ENCODE measurements around the gene ATP2B3.

DNA sequence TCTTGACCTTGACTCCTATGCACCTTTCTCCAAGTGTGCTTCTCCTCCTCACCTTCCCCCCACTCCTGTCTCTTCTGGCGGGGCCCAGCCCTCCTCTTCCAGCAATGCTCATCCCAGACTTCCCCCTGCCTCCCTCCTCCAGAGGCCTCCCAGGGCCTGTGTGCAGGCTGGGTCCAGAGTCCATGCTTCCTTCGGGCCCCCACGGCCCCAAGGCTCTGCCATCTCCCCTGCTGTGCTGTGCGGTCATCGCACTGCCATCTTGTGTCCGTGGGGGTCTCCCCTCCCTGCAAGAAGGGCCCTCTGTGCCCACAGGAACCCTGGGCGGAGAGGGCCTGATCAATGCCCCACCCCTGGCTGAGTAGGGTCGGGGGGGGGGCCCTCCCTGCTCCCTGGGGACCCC lies 27.3 kb downstream of the ATP2B3 start:
- TF ChIP-seq, protein P1, sequence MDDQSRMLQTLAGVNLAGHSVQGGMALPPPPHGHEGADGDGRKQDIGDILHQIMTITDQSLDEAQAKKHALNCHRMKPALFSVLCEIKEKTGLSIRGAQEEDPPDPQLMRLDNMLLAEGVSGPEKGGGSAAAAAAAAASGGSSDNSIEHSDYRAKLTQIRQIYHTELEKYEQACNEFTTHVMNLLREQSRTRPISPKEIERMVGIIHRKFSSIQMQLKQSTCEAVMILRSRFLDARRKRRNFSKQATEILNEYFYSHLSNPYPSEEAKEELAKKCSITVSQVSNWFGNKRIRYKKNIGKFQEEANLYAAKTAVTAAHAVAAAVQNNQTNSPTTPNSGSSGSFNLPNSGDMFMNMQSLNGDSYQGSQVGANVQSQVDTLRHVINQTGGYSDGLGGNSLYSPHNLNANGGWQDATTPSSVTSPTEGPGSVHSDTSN (IDR thresholded peaks at IDR 0.05; ENCODE audit: insufficient replicate concordance, low read depth, low read length): no peak
- no peak for TF ChIP-seq EGR1 (IDR thresholded peaks at IDR 0.05; ENCODE audit: borderline replicate concordance in 1 of 2, low read depth in 2 of 2, low read length in 2 of 2)
- TF ChIP-seq, protein P2, sequence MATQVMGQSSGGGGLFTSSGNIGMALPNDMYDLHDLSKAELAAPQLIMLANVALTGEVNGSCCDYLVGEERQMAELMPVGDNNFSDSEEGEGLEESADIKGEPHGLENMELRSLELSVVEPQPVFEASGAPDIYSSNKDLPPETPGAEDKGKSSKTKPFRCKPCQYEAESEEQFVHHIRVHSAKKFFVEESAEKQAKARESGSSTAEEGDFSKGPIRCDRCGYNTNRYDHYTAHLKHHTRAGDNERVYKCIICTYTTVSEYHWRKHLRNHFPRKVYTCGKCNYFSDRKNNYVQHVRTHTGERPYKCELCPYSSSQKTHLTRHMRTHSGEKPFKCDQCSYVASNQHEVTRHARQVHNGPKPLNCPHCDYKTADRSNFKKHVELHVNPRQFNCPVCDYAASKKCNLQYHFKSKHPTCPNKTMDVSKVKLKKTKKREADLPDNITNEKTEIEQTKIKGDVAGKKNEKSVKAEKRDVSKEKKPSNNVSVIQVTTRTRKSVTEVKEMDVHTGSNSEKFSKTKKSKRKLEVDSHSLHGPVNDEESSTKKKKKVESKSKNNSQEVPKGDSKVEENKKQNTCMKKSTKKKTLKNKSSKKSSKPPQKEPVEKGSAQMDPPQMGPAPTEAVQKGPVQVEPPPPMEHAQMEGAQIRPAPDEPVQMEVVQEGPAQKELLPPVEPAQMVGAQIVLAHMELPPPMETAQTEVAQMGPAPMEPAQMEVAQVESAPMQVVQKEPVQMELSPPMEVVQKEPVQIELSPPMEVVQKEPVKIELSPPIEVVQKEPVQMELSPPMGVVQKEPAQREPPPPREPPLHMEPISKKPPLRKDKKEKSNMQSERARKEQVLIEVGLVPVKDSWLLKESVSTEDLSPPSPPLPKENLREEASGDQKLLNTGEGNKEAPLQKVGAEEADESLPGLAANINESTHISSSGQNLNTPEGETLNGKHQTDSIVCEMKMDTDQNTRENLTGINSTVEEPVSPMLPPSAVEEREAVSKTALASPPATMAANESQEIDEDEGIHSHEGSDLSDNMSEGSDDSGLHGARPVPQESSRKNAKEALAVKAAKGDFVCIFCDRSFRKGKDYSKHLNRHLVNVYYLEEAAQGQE (IDR thresholded peaks at IDR 0.05; ENCODE audit: low read depth, low read length): no peak
- TF ChIP-seq POLR2A (IDR thresholded peaks at IDR 0.05; ENCODE audit: low read depth, low read length): no peak
- TF ChIP-seq, protein P3, sequence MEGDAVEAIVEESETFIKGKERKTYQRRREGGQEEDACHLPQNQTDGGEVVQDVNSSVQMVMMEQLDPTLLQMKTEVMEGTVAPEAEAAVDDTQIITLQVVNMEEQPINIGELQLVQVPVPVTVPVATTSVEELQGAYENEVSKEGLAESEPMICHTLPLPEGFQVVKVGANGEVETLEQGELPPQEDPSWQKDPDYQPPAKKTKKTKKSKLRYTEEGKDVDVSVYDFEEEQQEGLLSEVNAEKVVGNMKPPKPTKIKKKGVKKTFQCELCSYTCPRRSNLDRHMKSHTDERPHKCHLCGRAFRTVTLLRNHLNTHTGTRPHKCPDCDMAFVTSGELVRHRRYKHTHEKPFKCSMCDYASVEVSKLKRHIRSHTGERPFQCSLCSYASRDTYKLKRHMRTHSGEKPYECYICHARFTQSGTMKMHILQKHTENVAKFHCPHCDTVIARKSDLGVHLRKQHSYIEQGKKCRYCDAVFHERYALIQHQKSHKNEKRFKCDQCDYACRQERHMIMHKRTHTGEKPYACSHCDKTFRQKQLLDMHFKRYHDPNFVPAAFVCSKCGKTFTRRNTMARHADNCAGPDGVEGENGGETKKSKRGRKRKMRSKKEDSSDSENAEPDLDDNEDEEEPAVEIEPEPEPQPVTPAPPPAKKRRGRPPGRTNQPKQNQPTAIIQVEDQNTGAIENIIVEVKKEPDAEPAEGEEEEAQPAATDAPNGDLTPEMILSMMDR (IDR thresholded peaks at IDR 0.05 in 2 of 3, conservative IDR thresholded peaks at IDR 0.05 in 1 of 3; ENCODE audit: control insufficient read depth in 2 of 3, extremely low read depth in 1 of 3, insufficient read depth in 1 of 3, low read depth in 3 of 3, low read length in 3 of 3): no peak
- TF ChIP-seq SMARCA5 (IDR thresholded peaks at IDR 0.05): no peak
- TF ChIP-seq, protein P4, sequence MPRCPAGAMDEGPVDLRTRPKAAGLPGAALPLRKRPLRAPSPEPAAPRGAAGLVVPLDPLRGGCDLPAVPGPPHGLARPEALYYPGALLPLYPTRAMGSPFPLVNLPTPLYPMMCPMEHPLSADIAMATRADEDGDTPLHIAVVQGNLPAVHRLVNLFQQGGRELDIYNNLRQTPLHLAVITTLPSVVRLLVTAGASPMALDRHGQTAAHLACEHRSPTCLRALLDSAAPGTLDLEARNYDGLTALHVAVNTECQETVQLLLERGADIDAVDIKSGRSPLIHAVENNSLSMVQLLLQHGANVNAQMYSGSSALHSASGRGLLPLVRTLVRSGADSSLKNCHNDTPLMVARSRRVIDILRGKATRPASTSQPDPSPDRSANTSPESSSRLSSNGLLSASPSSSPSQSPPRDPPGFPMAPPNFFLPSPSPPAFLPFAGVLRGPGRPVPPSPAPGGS (IDR thresholded peaks at IDR 0.05; ENCODE audit: borderline replicate concordance, insufficient read depth, low read depth, low read length, poor library complexity, severe bottlenecking): no peak
- TF ChIP-seq ESRRA (IDR thresholded peaks at IDR 0.05; ENCODE audit: low read length): no peak
- TF ChIP-seq SMAD1 (IDR thresholded peaks at IDR 0.05; ENCODE audit: low read depth, partially characterized antibody): no peak
- TF ChIP-seq, protein P5, sequence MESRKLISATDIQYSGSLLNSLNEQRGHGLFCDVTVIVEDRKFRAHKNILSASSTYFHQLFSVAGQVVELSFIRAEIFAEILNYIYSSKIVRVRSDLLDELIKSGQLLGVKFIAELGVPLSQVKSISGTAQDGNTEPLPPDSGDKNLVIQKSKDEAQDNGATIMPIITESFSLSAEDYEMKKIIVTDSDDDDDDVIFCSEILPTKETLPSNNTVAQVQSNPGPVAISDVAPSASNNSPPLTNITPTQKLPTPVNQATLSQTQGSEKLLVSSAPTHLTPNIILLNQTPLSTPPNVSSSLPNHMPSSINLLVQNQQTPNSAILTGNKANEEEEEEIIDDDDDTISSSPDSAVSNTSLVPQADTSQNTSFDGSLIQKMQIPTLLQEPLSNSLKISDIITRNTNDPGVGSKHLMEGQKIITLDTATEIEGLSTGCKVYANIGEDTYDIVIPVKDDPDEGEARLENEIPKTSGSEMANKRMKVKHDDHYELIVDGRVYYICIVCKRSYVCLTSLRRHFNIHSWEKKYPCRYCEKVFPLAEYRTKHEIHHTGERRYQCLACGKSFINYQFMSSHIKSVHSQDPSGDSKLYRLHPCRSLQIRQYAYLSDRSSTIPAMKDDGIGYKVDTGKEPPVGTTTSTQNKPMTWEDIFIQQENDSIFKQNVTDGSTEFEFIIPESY (IDR thresholded peaks at IDR 0.05): no peak

Measured in GM12878 (cell line).